ENCODE measurements around the gene MMS19.

The MMS19 gene

GRCh38 chr10:97494863-97495506 lies 3.2 kb downstream of the MMS19 start:
- H3K9me3 ChIP-seq: no peaks in the 10 kb centered on the region
- DNase-seq: no peak
- H3K36me3 ChIP-seq: peaks cover 7% of the 10 kb centered on the region
- peaks cover 8% of the 10 kb centered on the region for H3K27me3 ChIP-seq
- TF ChIP-seq CTCF (IDR thresholded peaks at IDR 0.05; ENCODE audit: low read depth, low read length): no peak
- no peaks in the 10 kb centered on the region for H3K4me1 ChIP-seq
- no peak overlapping the region for H3K4me3 ChIP-seq (ENCODE audit: low read depth, low read length)

GRCh38 chr10:97494151-97494550 lies 4.1 kb downstream of the MMS19 start:
- Histone ChIP-seq H3K9me3 (no peaks in the 10 kb centered on the region), H3K4me3 (ENCODE audit: low read depth, low read length) (no peak overlapping the region), H3K4me1 (no peaks in the 10 kb centered on the region), H3K27me3 (peaks cover under 1% of the 10 kb centered on the region; the same call in 1 of the 2 replicates), H3K36me3 (peaks cover 7% of the 10 kb centered on the region)
- no peak for DNase-seq
- no peak for TF ChIP-seq CTCF (IDR thresholded peaks at IDR 0.05; ENCODE audit: low read depth, low read length)

- DNase-seq: no peak
- H3K36me3 ChIP-seq: peaks cover 7% of the 10 kb centered on the region
- H3K4me1 ChIP-seq: no peaks in the 10 kb centered on the region
- no peaks in the 10 kb centered on the region for H3K9me3 ChIP-seq
- no peak overlapping the region for H3K4me3 ChIP-seq (ENCODE audit: low read depth, low read length)
- no peaks in the 10 kb centered on the region for H3K27me3 ChIP-seq
- TF ChIP-seq CTCF (IDR thresholded peaks at IDR 0.05; ENCODE audit: low read depth, low read length): no peak
These were observed 7.6 kb downstream of the MMS19 start for GRCh38 chr10:97490592-97490991.

- Histone ChIP-seq H3K4me3 (ENCODE audit: low read depth, low read length) (no peak overlapping the region), H3K9me3 (no peaks in the 10 kb centered on the region), H3K4me1 (no peaks in the 10 kb centered on the region), H3K27me3 (no peaks in the 10 kb centered on the region), H3K36me3 (peaks cover 22% of the 10 kb centered on the region)
- TF ChIP-seq CTCF (IDR thresholded peaks at IDR 0.05; ENCODE audit: low read depth, low read length): no peak
- DNase-seq: no peak
These were observed 12.5 kb downstream of the MMS19 start for GRCh38 chr10:97485647-97486281.

- Histone ChIP-seq H3K4me3 (ENCODE audit: low read depth, low read length) (no peak overlapping the region), H3K36me3 (peaks cover 38% of the 10 kb centered on the region), H3K27me3 (no peaks in the 10 kb centered on the region), H3K4me1 (no peaks in the 10 kb centered on the region), H3K9me3 (no peaks in the 10 kb centered on the region)
- TF ChIP-seq CTCF (IDR thresholded peaks at IDR 0.05; ENCODE audit: low read depth, low read length): no peak
- DNase-seq: no peak
These were observed 14.3 kb downstream of the MMS19 start for GRCh38 chr10:97483921-97484320.

GRCh38 chr10:97483506-97483905 lies 14.7 kb downstream of the MMS19 start:
- Histone ChIP-seq H3K9me3 (no peaks in the 10 kb centered on the region), H3K4me3 (ENCODE audit: low read depth, low read length) (no peak overlapping the region), H3K4me1 (no peaks in the 10 kb centered on the region), H3K36me3 (peaks cover 40% of the 10 kb centered on the region), H3K27me3 (no peaks in the 10 kb centered on the region)
- no peak for TF ChIP-seq CTCF (IDR thresholded peaks at IDR 0.05; ENCODE audit: low read depth, low read length)
- DNase-seq: no peak
